ENCODE measurements around the gene NR1H2.

NR1H2 gene

DNA sequence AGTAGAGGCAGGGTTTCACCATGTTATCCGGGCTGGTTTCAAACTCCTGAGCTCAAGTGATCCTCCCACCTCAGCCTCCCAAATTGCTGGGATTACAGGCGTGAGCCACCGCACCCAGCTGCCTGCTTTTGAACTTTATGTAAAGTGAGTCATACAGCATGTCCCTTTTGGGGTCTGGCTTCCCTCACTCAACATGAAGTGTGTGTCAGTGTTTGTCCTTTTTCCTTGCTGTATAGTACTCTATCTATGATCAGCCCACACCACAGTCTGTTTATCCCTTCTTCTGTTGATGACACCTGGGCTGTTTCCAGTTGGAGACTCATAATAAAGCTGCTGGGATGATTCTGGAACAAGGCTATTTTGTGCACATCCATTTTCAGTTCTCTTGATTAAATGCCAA is 44.6 kb downstream of the NR1H2 start:
- Histone ChIP-seq H3K27me3 (ENCODE audit: control insufficient read depth in 2 of 2, insufficient read depth in 2 of 2, low read length in 2 of 2) (peaks cover 7 to 23% of the 10 kb centered on the region in 2 donors), H3K4me1 (ENCODE audit: control insufficient read depth in 2 of 2, insufficient read depth in 2 of 2, low read length in 2 of 2) (peaks cover 0 to 8% of the 10 kb centered on the region in 2 donors), H3K4me3 (ENCODE audit: low read length in 2 of 2) (no peak overlapping the region), H3K9ac (ENCODE audit: low read depth in 1 of 2, low read length in 2 of 2) (no peak overlapping the region), H3K9me3 (ENCODE audit: control insufficient read depth in 2 of 2, low read length in 2 of 2) (no peaks in the 10 kb centered on the region), H3K27ac (ENCODE audit: low read depth in 2 of 2, low read length in 2 of 2) (no peak overlapping the region), H3K36me3 (ENCODE audit: control insufficient read depth in 2 of 2, insufficient read depth in 2 of 2, low read length in 2 of 2) (peaks cover 0 to 2% of the 10 kb centered on the region in 2 donors)

DNA sequence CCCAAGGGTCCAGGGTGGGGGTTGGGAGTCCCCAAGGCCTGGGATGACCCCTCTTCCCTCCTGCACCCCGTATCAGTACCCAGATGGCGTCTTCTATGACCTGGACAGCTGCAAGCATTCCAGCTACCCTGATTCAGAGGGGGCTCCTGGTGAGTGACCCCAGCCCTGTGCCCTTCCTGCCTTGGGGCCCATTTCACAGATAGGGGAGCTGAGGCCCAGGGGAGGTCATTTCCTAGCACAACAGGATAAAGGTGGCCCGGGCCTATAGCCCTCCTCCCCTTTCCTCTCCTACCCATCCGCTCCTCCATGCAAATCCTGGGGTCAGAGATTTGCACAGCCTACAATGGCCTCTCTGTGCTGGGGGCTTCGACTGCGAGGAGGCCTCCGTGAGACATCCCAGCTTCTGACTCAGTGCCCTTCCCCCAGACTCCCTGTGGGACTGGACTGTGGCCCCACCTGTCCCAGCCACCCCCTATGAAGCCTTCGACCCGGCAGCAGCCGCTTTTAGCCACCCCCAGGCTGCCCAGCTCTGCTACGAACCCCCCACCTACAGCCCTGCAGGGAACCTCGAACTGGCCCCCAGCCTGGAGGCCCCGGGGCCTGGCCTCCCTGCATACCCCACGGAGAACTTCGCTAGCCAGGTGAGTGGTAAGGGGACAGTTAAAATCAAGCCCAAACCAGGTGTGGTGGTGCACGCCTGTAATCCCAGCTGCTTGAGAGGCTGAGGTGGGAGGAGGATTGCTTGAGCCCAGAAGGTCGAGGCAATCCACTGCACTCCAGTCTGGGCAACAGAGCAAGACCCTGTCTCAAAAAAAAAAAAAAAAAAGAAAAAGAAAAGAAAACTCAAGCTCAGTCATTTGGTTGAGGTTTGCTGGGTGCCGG is 46.4 kb downstream of the NR1H2 start:
- Histone ChIP-seq H3K27me3 (ENCODE audit: control insufficient read depth in 2 of 2, insufficient read depth in 2 of 2, low read length in 2 of 2) (peaks cover 7 to 23% of the 10 kb centered on the region in 2 donors), H3K27ac (ENCODE audit: low read depth in 2 of 2, low read length in 2 of 2) (no peak overlapping the region), H3K36me3 (ENCODE audit: control insufficient read depth in 2 of 2, insufficient read depth in 2 of 2, low read length in 2 of 2) (peaks cover 0 to 2% of the 10 kb centered on the region in 2 donors), H3K9me3 (ENCODE audit: control insufficient read depth in 2 of 2, low read length in 2 of 2) (no peaks in the 10 kb centered on the region), H3K9ac (ENCODE audit: low read depth in 1 of 2, low read length in 2 of 2) (no peak overlapping the region), H3K4me3 (ENCODE audit: low read length in 2 of 2) (no peak overlapping the region), H3K4me1 (ENCODE audit: control insufficient read depth in 2 of 2, insufficient read depth in 2 of 2, low read length in 2 of 2) (no peaks in the 10 kb centered on the region)

GRCh38 chr19:50423279-50424113 is 47.2 kb downstream of the NR1H2 start:
- no peak overlapping the region for H3K27ac ChIP-seq (ENCODE audit: low read depth in 2 of 2, low read length in 2 of 2)
- peaks cover 7 to 17% of the 10 kb centered on the region in 2 donors for H3K27me3 ChIP-seq (ENCODE audit: control insufficient read depth in 2 of 2, insufficient read depth in 2 of 2, low read length in 2 of 2)
- no peak overlapping the region for H3K9ac ChIP-seq (ENCODE audit: low read depth in 1 of 2, low read length in 2 of 2)
- H3K4me3 ChIP-seq (ENCODE audit: low read length in 2 of 2), result no peak overlapping the region
- H3K36me3 ChIP-seq (ENCODE audit: control insufficient read depth in 2 of 2, insufficient read depth in 2 of 2, low read length in 2 of 2), result peaks cover 0 to 2% of the 10 kb centered on the region in 2 donors
- peaks cover 4% of the 10 kb centered on the region in 2 donors for H3K4me1 ChIP-seq (ENCODE audit: control insufficient read depth in 2 of 2, insufficient read depth in 2 of 2, low read length in 2 of 2)
- H3K9me3 ChIP-seq (ENCODE audit: control insufficient read depth in 2 of 2, low read length in 2 of 2), result no peaks in the 10 kb centered on the region

GRCh38 chr19:50425581-50425980 is 49.3 kb downstream of the NR1H2 start:
- Histone ChIP-seq H3K27ac (ENCODE audit: low read depth in 2 of 2, low read length in 2 of 2) (no peak overlapping the region), H3K27me3 (ENCODE audit: control insufficient read depth in 2 of 2, insufficient read depth in 2 of 2, low read length in 2 of 2) (peaks cover 2 to 3% of the 10 kb centered on the region in 2 donors)

DNA sequence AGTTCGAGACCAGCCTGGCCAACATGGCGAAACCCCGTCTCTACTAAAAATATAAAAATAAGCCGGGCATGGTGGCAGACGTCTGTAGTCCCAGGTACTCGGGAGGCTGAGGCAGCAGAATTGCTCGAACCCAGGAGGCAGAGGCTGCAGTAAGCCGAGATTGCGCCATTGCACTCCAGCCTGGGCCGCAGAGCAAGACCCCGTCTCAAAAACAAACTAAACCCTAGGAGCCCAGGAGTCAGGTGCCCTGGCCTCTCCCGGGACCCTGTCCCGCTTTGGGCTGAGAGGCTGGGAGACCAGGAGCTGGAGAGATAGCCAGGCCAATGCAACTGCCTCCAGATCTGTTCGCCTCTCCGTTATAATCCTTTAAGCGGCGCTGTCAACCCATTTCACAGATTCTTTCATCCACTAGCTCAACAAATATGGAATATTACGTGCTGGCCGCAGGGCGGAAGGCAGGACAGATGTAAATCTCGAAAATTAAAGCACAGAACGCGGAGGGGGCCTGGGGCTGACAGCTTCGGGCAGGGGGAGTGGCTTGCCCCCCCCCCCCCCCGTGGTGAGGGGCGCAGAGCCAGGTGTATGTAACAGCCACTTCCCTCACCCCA is 51.2 kb downstream of the NR1H2 start:
- peaks cover 5 to 8% of the 10 kb centered on the region in 2 donors for H3K27me3 ChIP-seq (ENCODE audit: control insufficient read depth in 2 of 2, insufficient read depth in 2 of 2, low read length in 2 of 2)
- peak overlapping the region in 1 of 2 donors; percentile 35 for H3K4me3 ChIP-seq (ENCODE audit: low read length in 2 of 2)
- H3K9me3 ChIP-seq (ENCODE audit: control insufficient read depth in 2 of 2, low read length in 2 of 2), result no peaks in the 10 kb centered on the region
- H3K36me3 ChIP-seq (ENCODE audit: control insufficient read depth in 2 of 2, insufficient read depth in 2 of 2, low read length in 2 of 2), result peaks cover 0 to 2% of the 10 kb centered on the region in 2 donors
- H3K4me1 ChIP-seq (ENCODE audit: control insufficient read depth in 2 of 2, insufficient read depth in 2 of 2, low read length in 2 of 2), result peaks cover 6 to 11% of the 10 kb centered on the region in 2 donors
- peak overlapping the region; percentile 32 to 35 for H3K27ac ChIP-seq (ENCODE audit: low read depth in 2 of 2, low read length in 2 of 2)
- peak overlapping the region in 1 of 2 donors; percentile 33 for H3K9ac ChIP-seq (ENCODE audit: low read depth in 1 of 2, low read length in 2 of 2)

More at GRCh38 chr19:50425581-50425980, 49.3 kb downstream of the NR1H2 start:
- Histone ChIP-seq H3K36me3 (ENCODE audit: control insufficient read depth in 2 of 2, insufficient read depth in 2 of 2, low read length in 2 of 2) (peaks cover 0 to 2% of the 10 kb centered on the region in 2 donors), H3K9me3 (ENCODE audit: control insufficient read depth in 2 of 2, low read length in 2 of 2) (no peaks in the 10 kb centered on the region), H3K9ac (ENCODE audit: low read depth in 1 of 2, low read length in 2 of 2) (no peak overlapping the region), H3K4me1 (ENCODE audit: control insufficient read depth in 2 of 2, insufficient read depth in 2 of 2, low read length in 2 of 2) (peaks cover 4% of the 10 kb centered on the region in 2 donors), H3K4me3 (ENCODE audit: low read length in 2 of 2) (no peak overlapping the region)

- peak overlapping the region in 1 of 2 donors; percentile 35 for H3K4me3 ChIP-seq (ENCODE audit: low read length in 2 of 2)
- peaks cover 8 to 11% of the 10 kb centered on the region in 2 donors for H3K27me3 ChIP-seq (ENCODE audit: control insufficient read depth in 2 of 2, insufficient read depth in 2 of 2, low read length in 2 of 2)
- peak overlapping the region; percentile 35 to 56 for H3K27ac ChIP-seq (ENCODE audit: low read depth in 2 of 2, low read length in 2 of 2)
- peaks cover 6 to 12% of the 10 kb centered on the region in 2 donors for H3K4me1 ChIP-seq (ENCODE audit: control insufficient read depth in 2 of 2, insufficient read depth in 2 of 2, low read length in 2 of 2)
- no peaks in the 10 kb centered on the region for H3K9me3 ChIP-seq (ENCODE audit: control insufficient read depth in 2 of 2, low read length in 2 of 2)
- peaks cover 0 to 2% of the 10 kb centered on the region in 2 donors for H3K36me3 ChIP-seq (ENCODE audit: control insufficient read depth in 2 of 2, insufficient read depth in 2 of 2, low read length in 2 of 2)
- peak overlapping the region; percentile 17 to 33 for H3K9ac ChIP-seq (ENCODE audit: low read depth in 1 of 2, low read length in 2 of 2)
These were observed 51.8 kb downstream of the NR1H2 start for GRCh38 chr19:50427997-50428425.

DNA sequence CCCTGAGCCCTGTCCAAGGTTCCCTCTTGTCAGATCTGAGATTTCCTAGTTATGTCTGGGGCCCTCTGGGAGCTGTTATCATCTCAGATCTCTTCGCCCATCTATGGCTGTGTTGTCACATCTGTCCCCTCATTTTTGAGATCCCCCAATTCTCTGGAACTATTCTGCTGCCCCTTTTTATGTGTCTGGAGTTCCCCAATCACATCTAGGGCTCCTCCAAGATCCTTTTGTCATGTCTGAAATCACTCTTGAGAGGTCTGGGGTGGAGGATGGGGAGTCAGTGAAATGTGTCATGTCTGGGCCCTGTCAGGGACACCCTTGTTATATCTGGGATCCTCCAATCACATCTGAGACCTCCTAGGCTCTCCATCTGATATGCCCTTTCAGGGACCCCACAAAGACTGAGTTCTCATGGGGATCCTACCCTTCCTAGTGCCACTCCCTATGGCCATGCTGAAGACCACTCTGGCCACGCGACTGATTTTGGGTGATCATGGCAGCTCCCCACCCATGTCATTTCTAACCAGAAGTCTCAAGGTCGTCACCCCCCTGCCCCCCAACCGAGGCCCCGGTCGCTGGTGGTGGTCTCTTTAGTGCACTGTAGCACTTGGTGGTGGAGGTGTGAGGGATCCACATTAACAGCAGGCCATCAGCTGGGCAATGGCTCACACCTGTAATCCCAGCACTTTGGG is 52.7 kb downstream of the NR1H2 start:
- Histone ChIP-seq H3K27ac (ENCODE audit: low read depth in 2 of 2, low read length in 2 of 2) (no peak overlapping the region), H3K4me1 (ENCODE audit: control insufficient read depth in 2 of 2, insufficient read depth in 2 of 2, low read length in 2 of 2) (peaks cover 6 to 12% of the 10 kb centered on the region in 2 donors), H3K9me3 (ENCODE audit: control insufficient read depth in 2 of 2, low read length in 2 of 2) (no peaks in the 10 kb centered on the region), H3K36me3 (ENCODE audit: control insufficient read depth in 2 of 2, insufficient read depth in 2 of 2, low read length in 2 of 2) (peaks cover 0 to 2% of the 10 kb centered on the region in 2 donors), H3K9ac (ENCODE audit: low read depth in 1 of 2, low read length in 2 of 2) (no peak overlapping the region), H3K27me3 (ENCODE audit: control insufficient read depth in 2 of 2, insufficient read depth in 2 of 2, low read length in 2 of 2) (peaks cover 10 to 11% of the 10 kb centered on the region in 2 donors), H3K4me3 (ENCODE audit: low read length in 2 of 2) (no peak overlapping the region)

GRCh38 chr19:50430888-50431342 is 54.7 kb downstream of the NR1H2 start:
- Histone ChIP-seq H3K4me1 (ENCODE audit: control insufficient read depth in 2 of 2, insufficient read depth in 2 of 2, low read length in 2 of 2) (peaks cover 6 to 12% of the 10 kb centered on the region in 2 donors), H3K27ac (ENCODE audit: low read depth in 2 of 2, low read length in 2 of 2) (peak overlapping the region; percentile 50 to 67), H3K27me3 (ENCODE audit: control insufficient read depth in 2 of 2, insufficient read depth in 2 of 2, low read length in 2 of 2) (peaks cover 11 to 12% of the 10 kb centered on the region in 2 donors), H3K4me3 (ENCODE audit: low read length in 2 of 2) (peak overlapping the region; percentile 84 to 88), H3K9me3 (ENCODE audit: control insufficient read depth in 2 of 2, low read length in 2 of 2) (no peaks in the 10 kb centered on the region), H3K9ac (ENCODE audit: low read depth in 1 of 2, low read length in 2 of 2) (peak overlapping the region; percentile 44 to 71), H3K36me3 (ENCODE audit: control insufficient read depth in 2 of 2, insufficient read depth in 2 of 2, low read length in 2 of 2) (no peaks in the 10 kb centered on the region)
